Stimulated activated CD8-positive, alpha-beta memory T cell treated with anti-CD3 and anti-CD28 coated beads, Interleukin-4, amount 100 ng/mL, for 24 hours (primary cell): Measurements from ENCODE around the gene UNC93A.
"Not testable (repeated sequence)": the region's sequence is repeated elsewhere in the genome, so short reads cannot be mapped to it uniquely, and the experiment has no call there.

Source experiments
- DNase-seq: peaks from one replicate; pipeline ENCODE4 v3.0.0-alpha.2; 2020; ENCODE audit warnings: low read depth

The UNC93A gene

DNA sequence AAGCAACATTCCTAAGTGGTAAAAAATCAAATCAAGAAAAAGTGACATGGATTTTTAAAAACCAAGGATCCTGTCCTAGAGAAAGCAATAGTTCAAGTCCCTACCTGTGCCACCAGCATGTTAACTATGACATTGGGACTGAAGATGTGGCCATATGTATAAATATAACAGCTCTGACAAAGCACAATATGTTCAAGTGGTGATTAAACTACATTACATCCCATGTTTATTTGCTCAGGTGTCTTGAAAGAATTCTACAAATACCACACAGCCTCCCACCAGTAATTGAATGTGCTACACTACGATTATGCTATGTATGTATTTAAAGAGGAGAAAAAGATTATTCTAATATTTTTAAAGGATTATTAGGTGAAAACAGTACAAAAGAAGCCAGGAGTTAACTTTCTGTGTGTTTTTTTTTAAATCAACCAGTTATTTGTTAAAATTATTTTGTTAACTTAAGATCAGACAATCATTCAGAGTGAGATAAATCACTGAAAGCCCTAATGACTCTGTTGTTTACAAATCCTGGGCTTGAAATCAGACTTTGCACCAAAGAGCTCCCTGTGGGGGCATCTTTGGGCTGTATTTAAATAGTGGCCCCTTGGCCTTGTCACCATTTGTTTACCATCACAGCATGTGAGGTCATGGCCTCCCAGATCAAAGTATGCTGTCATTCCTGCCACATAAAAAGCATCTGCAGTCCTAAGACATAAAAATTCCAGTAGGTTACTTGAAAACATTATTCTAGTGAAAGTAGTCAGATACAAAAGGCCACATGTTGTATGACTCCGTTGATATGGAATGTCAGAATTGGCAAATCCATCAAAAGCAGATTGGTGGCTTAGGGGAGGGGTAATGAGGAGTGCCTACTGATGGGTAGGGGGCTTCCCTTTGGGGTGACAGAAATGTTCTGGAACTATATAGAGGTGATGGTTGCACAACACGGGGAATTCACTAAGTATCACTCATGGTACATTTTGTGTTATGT, 50.8 kb downstream of the UNC93A start:
- no peak for DNase-seq

GRCh38 chr6:167342879-167343610, 51.9 kb downstream of the UNC93A start:
- DNase-seq, result no peak

- no peak for DNase-seq
These were observed 54.2 kb downstream of the UNC93A start for GRCh38 chr6:167345348-167345747.

DNA sequence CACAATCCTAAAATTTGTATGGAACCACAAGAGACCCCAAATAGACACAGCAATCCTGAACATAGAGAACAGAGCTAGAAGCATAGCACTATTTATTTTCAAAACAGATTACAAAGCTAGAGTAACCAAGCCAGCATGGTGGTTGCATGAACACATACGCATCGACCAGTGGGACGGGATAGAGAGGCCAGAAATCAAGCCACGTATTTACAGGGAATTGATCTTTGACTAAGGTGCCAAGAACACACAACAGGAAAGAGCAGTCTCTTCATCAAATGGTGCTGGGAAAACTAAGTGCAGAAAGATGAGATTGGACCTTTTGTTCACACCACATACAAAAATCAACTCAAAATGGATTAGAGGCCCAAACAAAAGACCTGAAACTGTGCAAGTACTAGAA, 54.8 kb downstream of the UNC93A start:
- no peak for DNase-seq

DNA sequence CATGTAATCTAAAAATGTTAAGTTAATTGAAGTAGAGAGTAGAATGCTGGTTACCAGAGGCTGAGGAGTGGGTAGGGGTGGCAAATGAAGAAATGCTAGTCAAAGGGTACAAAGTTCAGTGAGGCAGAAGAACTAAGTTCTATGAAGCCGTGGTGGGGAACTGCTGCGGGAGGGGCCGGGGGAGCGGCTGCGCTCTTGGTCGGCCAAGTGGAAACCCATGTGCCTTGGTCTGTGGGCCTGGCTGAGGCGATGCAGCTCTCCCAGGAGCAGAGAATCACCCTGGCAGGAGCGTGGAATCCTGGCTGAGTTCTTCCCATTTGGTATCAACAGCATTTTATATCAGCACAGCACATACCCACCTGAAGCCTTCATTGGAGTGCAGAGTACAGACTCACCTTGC, 56.1 kb downstream of the UNC93A start:
- DNase-seq, result no peak

- no peak for DNase-seq
These were observed 58.6 kb downstream of the UNC93A start for GRCh38 chr6:167349631-167350274.

DNA sequence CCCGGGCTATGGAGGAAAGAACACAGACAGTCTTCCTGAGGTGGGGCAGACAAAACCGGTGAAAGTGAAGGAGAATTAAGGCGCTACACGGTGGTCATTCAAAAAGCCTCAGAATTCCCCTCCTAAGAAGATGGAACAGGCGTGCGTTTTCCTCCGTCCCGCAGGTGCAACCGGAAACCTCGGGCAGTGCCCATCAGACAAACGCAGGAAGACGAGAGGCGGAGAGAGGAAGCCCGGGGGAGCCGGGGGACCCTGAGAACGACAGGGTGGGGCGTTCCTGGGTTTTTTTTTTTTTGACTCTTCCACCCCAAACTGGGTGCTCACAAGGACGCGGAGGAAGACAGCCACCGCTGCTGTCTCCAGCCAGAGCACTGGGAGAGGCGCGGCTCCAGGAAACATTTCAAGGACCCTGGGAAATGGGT, 59.2 kb downstream of the UNC93A start:
- DNase-seq, result no peak

GRCh38 chr6:167350731-167351655, 59.9 kb downstream of the UNC93A start:
- peak; percentile 79 for DNase-seq

- DNase-seq, result no peak
These were observed 60.7 kb downstream of the UNC93A start for GRCh38 chr6:167351656-167352345.

DNA sequence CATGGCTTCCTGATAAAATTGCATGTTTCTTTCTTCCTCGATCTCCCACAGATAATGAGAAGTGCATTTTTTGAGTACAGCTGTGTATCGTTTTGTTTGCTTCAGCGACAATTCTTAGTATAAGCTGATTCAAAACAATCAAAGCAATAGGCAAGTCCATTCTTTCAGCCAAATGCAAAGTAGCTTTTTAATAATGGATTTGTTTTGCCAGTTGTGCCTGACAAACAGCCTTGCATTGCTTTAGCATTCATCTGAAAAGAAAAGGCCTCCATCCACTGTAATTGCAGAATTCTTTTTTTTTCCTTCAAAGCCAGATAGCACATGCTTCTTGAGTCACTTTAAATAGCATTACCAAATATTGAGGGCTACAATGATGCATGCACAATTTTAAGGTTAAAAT, 65.8 kb downstream of the UNC93A start:
- no peak for DNase-seq

DNA sequence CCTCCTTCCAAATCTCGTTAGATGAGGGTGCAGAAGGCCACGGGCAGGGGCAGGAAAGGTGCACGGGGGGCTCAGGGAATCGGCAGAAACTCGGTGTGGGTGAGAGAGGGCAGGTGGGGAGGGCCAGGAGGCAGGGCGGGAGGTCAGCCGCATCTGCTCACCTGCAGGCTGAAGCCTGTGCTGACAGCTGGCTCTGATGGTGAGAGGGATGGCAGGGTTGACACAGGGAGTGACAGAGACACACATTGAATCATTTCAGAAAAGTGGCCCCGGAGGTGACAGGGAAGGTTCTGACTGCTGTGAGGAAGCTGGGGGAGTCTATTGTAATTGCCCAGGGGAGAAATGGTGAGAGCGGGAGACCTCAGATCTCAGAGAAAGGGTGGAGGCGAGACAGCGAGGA, 67.3 kb downstream of the UNC93A start:
- DNase-seq, result not testable (repeated sequence)

GRCh38 chr6:167361170-167361569, 70.1 kb downstream of the UNC93A start:
- not testable (repeated sequence) for DNase-seq
